Measurements from ENCODE around the gene TESMIN.

The TESMIN gene

GRCh38 chr11:68658097-68658496, 93.2 kb downstream of the TESMIN start:
- H3K4me1 Mint-ChIP-seq (ENCODE audit: low read depth) = no peaks in the 10 kb centered on the region
- no peaks in the 10 kb centered on the region for H3K9me3 Mint-ChIP-seq
- H3K27me3 Mint-ChIP-seq = peaks cover 3% of the 10 kb centered on the region
- no peaks in the 10 kb centered on the region for H3K36me3 Mint-ChIP-seq (ENCODE audit: low read depth)
- no peak overlapping the region for H3K27ac Mint-ChIP-seq
- H3K4me3 Mint-ChIP-seq = no peak overlapping the region
